H1 (cell line): Measurements from ENCODE around the gene IFNL1.

ENCODE experiments used
- CHD2 ChIP-seq: IDR thresholded peaks from 2 replicates; pipeline ENCODE4 v1.6.1; 2012; ENCODE audit warnings: low read length, improper control_type of control experiment
- EP300 ChIP-seq, 2 experiments: IDR thresholded peaks; 1 replicate in 1 of 2; 2 replicates in 1 of 2; pipeline ENCODE4 v1.6.1; 2011 to 2012; ENCODE audit warnings: low read depth in 2 of 2, low read length in 2 of 2, mild to moderate bottlenecking in 2 of 2, borderline replicate concordance in 1 of 2, inconsistent platforms in 1 of 2, moderate library complexity in 1 of 2
- EZH2 ChIP-seq: fragments of 200-600 bp; sonication (generic); IDR thresholded peaks from 2 replicates; pipeline ENCODE4 v1.7.1; 2012; ENCODE audit warnings: low read depth, mild to moderate bottlenecking, moderate library complexity, low read length, inconsistent platforms; ENCODE audit not compliant: severe bottlenecking
- GTF2F1 ChIP-seq: IDR thresholded peaks from 2 replicates; pipeline ENCODE4 v1.6.1; 2012; ENCODE audit warnings: low read depth, low read length, improper control_type of control experiment, borderline replicate concordance
- POLR2A ChIP-seq, 2 experiments: IDR thresholded peaks; 1 replicate in 1 of 2; 2 replicates in 1 of 2; pipeline ENCODE4 v1.6.1; 2011; ENCODE audit warnings: low read depth in 2 of 2, low read length in 2 of 2, mild to moderate bottlenecking in 2 of 2; ENCODE audit errors: control extremely low read depth in 1 of 2
- POLR2AphosphoS5 ChIP-seq: IDR thresholded peaks from 2 replicates; pipeline ENCODE4 v1.6.1; 2011; ENCODE audit warnings: low read depth, low read length
- POU5F1 ChIP-seq: IDR thresholded peaks from 2 replicates; pipeline ENCODE4 v1.6.1; 2011; ENCODE audit warnings: low read depth, mild to moderate bottlenecking, low read length, moderate library complexity
- RAD21 ChIP-seq, 2 experiments: IDR thresholded peaks in 1 of 2; conservative IDR thresholded peaks in 1 of 2; 2 replicates each; pipeline ENCODE4 v1.6.1; 2011; ENCODE audit warnings: low read depth in 2 of 2, low read length in 2 of 2, improper control_type of control experiment in 1 of 2, inconsistent platforms in 1 of 2, mild to moderate bottlenecking in 1 of 2, moderate library complexity in 1 of 2
- SIN3A ChIP-seq, 2 experiments: IDR thresholded peaks in 1 of 2; conservative IDR thresholded peaks in 1 of 2; 2 replicates each; pipeline ENCODE4 v1.6.1; 2011 to 2012; ENCODE audit warnings: low read length in 2 of 2, improper control_type of control experiment in 1 of 2, low read depth in 1 of 2, mild to moderate bottlenecking in 1 of 2
- TAF7 ChIP-seq: optimal IDR thresholded peaks from 2 replicates; pipeline ENCODE3; 2011; ENCODE audit warnings: low read depth, mild to moderate bottlenecking, inconsistent platforms, low read length, moderate library complexity, borderline replicate concordance
- TF ChIP-seq, protein P1 (sequence below), 3 experiments: IDR thresholded peaks; 1 replicate in 2 of 3; 2 replicates in 1 of 3; pipeline versions ENCODE4 v1.5.1 to v1.6.1; 2011; ENCODE audit warnings: low read length in 3 of 3, mild to moderate bottlenecking in 3 of 3, inconsistent platforms in 2 of 3, low read depth in 1 of 3, moderate library complexity in 1 of 3; ENCODE audit not compliant: insufficient read depth in 1 of 3; ENCODE audit errors: control extremely low read depth in 1 of 3

DNA sequence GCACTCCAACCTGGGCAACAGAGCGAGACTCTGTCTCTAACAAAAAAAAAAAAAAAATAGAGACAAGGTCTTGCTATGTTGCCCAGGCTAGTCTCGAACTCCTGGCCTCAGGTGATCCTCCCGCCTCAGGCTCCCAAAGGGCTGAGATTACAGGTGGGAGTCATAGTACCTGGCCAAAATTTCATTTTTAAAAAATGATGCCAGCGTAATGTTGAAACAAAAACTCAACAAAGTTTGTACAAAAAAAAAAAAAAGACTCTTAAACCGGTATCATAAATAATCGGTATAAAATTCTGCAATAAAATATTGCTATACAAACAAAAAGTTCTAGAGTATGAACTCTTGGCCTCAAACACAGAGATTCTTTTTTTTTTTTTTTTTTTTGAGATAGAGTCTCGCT is 36.1 kb downstream of the IFNL1 start:
- TF ChIP-seq EZH2 (no peak), POLR2A (IDR thresholded peaks at IDR 0.05; ENCODE audit: control extremely low read depth in 1 of 2, low read depth in 2 of 2, low read length in 2 of 2) (no peak), SIN3A (conservative IDR thresholded peaks at IDR 0.05 in 1 of 2, IDR thresholded peaks at IDR 0.05 in 1 of 2; ENCODE audit: low read depth in 1 of 2, low read length in 2 of 2) (no peak), POLR2AphosphoS5 (no peak), RAD21 (IDR thresholded peaks at IDR 0.05 in 1 of 2, conservative IDR thresholded peaks at IDR 0.05 in 1 of 2; ENCODE audit: low read depth in 2 of 2, low read length in 2 of 2) (no peak), POU5F1 (no peak), TAF7 (no peak), CHD2 (no peak), GTF2F1 (no peak), EP300 (IDR thresholded peaks at IDR 0.05; ENCODE audit: borderline replicate concordance in 1 of 2, low read depth in 2 of 2, low read length in 2 of 2) (no peak)
- TF ChIP-seq, protein P1, sequence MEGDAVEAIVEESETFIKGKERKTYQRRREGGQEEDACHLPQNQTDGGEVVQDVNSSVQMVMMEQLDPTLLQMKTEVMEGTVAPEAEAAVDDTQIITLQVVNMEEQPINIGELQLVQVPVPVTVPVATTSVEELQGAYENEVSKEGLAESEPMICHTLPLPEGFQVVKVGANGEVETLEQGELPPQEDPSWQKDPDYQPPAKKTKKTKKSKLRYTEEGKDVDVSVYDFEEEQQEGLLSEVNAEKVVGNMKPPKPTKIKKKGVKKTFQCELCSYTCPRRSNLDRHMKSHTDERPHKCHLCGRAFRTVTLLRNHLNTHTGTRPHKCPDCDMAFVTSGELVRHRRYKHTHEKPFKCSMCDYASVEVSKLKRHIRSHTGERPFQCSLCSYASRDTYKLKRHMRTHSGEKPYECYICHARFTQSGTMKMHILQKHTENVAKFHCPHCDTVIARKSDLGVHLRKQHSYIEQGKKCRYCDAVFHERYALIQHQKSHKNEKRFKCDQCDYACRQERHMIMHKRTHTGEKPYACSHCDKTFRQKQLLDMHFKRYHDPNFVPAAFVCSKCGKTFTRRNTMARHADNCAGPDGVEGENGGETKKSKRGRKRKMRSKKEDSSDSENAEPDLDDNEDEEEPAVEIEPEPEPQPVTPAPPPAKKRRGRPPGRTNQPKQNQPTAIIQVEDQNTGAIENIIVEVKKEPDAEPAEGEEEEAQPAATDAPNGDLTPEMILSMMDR (IDR thresholded peaks at IDR 0.05; ENCODE audit: control extremely low read depth in 1 of 3, insufficient read depth in 1 of 3, low read depth in 1 of 3, low read length in 3 of 3) = no peak
